H1 (cell line): ENCODE measurements around the gene NAA40.

Experiments used
- POLR2AphosphoS5 ChIP-seq: IDR thresholded peaks from 2 replicates; pipeline ENCODE4 v1.6.1; 2011; ENCODE audit warnings: low read depth, low read length
- RAD21 ChIP-seq, 2 experiments: IDR thresholded peaks in 1 of 2; conservative IDR thresholded peaks in 1 of 2; 2 replicates each; pipeline ENCODE4 v1.6.1; 2011; ENCODE audit warnings: low read depth in 2 of 2, low read length in 2 of 2, improper control_type of control experiment in 1 of 2, inconsistent platforms in 1 of 2, mild to moderate bottlenecking in 1 of 2, moderate library complexity in 1 of 2
- SUZ12 ChIP-seq: fragments of 200-600 bp; sonication (generic); IDR thresholded peaks from 2 replicates; pipeline ENCODE4 v1.6.1; 2012; ENCODE audit warnings: mild to moderate bottlenecking, inconsistent platforms, low read length, moderate library complexity, mixed read lengths
- YY1 ChIP-seq: IDR thresholded peaks from 2 replicates; pipeline ENCODE4 v1.6.1; 2011; ENCODE audit warnings: low read depth, mild to moderate bottlenecking, low read length
- TF ChIP-seq, protein P1 (sequence below), 3 experiments: IDR thresholded peaks; 1 replicate in 2 of 3; 2 replicates in 1 of 3; pipeline versions ENCODE4 v1.5.1 to v1.6.1; 2011; ENCODE audit warnings: low read length in 3 of 3, mild to moderate bottlenecking in 3 of 3, inconsistent platforms in 2 of 3, low read depth in 1 of 3, moderate library complexity in 1 of 3; ENCODE audit not compliant: insufficient read depth in 1 of 3; ENCODE audit errors: control extremely low read depth in 1 of 3

DNA sequence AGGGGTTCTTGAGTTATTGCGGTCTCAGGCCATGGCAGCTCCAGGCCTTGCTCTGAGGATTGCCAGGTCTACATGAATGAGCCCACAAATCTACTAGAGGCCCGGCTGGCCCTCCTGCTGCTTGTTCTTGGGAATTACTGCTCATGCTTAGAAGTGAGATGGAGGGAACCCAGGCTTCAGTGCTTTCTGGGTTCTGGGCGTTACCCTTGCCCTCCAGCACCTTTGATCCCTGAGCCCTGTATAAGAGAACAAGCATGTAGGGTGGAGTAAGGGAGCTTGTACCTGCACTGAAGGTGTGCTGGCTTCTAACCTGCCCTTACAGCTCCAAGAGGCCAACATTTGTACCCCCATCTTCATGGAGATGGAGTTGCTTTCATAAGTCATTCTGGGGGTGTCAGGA, 4.0 kb downstream of the NAA40 start:
- TF ChIP-seq YY1 = no peak
- TF ChIP-seq, protein P1, sequence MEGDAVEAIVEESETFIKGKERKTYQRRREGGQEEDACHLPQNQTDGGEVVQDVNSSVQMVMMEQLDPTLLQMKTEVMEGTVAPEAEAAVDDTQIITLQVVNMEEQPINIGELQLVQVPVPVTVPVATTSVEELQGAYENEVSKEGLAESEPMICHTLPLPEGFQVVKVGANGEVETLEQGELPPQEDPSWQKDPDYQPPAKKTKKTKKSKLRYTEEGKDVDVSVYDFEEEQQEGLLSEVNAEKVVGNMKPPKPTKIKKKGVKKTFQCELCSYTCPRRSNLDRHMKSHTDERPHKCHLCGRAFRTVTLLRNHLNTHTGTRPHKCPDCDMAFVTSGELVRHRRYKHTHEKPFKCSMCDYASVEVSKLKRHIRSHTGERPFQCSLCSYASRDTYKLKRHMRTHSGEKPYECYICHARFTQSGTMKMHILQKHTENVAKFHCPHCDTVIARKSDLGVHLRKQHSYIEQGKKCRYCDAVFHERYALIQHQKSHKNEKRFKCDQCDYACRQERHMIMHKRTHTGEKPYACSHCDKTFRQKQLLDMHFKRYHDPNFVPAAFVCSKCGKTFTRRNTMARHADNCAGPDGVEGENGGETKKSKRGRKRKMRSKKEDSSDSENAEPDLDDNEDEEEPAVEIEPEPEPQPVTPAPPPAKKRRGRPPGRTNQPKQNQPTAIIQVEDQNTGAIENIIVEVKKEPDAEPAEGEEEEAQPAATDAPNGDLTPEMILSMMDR (IDR thresholded peaks at IDR 0.05; ENCODE audit: control extremely low read depth in 1 of 3, insufficient read depth in 1 of 3, low read depth in 1 of 3, low read length in 3 of 3) = no peak
- no peak for TF ChIP-seq RAD21 (IDR thresholded peaks at IDR 0.05 in 1 of 2, conservative IDR thresholded peaks at IDR 0.05 in 1 of 2; ENCODE audit: low read depth in 2 of 2, low read length in 2 of 2)
- TF ChIP-seq SUZ12 = no peak
- TF ChIP-seq POLR2AphosphoS5 = no peak
